ENCODE data around the gene AKNAD1.
"Not testable (repeated sequence)": the region's sequence is repeated elsewhere in the genome, so short reads cannot be mapped to it uniquely, and the experiment has no call there.

The AKNAD1 gene

DNA sequence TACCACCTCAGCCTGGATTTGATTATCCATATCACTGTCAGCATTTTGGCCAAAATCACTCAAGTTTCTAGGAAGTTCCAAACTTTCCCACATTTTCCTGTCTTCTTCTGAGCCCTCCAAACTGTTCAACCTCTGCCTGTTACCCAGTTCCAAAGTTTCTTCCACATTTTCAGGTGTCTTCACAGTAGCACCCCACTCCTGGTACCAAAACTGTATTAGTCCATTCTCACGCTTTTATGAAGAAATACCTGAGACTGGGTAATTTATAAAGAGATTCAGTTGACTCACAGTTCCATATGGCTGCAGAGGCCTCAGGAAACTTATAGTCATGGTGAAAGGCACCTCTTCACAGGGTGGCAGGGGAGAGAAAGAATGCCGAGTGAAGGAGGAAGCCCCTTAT lies 71.0 kb downstream of the AKNAD1 start:
- DNase-seq (ENCODE audit: low spot score), result no peak

GRCh38 chr1:108785264-108785663 lies 71.6 kb downstream of the AKNAD1 start:
- DNase-seq (ENCODE audit: low spot score), result no peak

- not testable (repeated sequence) for DNase-seq (ENCODE audit: low spot score)
These were observed 75.3 kb downstream of the AKNAD1 start for GRCh38 chr1:108781575-108781944.

DNA sequence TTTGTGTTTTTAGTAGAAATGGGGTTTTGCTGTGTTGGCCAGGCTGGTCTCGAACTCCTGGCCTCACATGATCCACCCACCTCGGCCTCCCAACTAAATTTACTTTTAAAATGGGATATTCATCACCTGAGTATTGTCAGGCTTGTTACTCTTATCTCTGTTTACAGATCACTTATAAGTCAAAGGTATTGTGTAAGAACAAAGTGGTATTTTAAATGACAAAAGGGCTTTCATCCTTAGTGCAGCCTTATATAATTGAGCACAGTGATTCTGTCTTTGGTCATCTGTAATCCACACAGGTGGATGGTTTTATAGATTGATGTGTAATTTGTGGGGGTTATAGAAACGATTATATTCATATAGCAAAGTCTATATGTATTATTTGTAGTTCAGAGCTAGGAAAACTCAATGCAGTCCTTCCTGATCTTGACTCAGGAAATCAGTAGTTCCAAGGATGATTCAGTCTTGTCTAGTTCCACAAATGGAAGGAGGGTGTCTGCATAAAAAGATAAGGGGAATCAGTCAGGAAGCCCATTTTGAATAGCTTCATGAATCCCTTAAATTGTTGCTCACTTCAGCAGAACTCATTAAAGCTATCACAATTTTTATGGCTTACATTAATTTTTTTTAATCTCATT lies 75.8 kb downstream of the AKNAD1 start:
- no peak for DNase-seq (ENCODE audit: low spot score)

DNA sequence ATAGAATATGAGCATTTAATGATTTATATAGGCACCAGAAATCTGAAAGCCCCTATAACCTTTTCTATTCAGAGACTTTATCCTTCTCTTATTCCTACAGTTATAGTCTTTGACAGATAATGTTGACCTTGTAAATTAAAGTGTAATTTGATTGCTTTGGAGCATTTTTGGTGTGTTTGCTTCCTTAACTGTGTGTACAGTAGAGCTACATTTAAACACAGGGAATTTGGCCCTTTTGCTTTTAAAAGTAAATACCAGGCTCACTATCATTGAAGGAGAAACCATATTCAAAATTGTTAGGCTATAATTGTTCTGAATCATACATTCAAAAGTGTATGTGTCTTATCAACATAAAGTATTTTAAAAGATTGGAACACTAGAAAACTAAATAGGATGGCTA lies 77.4 kb downstream of the AKNAD1 start:
- no peak for DNase-seq (ENCODE audit: low spot score)

GRCh38 chr1:108777839-108778238 lies 79.1 kb downstream of the AKNAD1 start:
- no peak for DNase-seq (ENCODE audit: low spot score)

GRCh38 chr1:108767708-108768107 lies 89.2 kb downstream of the AKNAD1 start:
- no peak for DNase-seq (ENCODE audit: low spot score)

DNA sequence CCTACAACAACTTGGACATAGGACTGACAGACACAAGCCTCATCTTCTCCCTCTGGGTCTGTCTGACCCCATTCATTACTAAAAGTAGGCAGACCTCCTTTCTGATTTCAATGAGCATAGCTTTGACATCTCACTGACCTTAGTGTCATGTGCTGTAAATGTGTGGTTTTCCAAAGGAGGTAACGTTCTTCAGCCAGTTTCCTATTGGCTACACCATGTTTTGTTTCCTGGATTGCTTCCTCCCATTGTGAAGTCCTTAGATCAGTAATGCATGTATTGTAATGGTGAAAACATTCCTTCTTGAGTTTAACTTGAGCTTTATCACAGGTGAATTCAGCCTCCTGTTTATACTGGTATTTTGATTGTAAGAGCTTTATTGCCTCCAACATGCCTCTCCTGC lies 89.8 kb downstream of the AKNAD1 start:
- DNase-seq (ENCODE audit: low spot score), result no peak
